ENCODE results near the gene TARDBP.
"Not testable (repeated sequence)": the region's sequence is repeated elsewhere in the genome, so short reads cannot be mapped to it uniquely, and the experiment has no call there.

Gene TARDBP

DNA sequence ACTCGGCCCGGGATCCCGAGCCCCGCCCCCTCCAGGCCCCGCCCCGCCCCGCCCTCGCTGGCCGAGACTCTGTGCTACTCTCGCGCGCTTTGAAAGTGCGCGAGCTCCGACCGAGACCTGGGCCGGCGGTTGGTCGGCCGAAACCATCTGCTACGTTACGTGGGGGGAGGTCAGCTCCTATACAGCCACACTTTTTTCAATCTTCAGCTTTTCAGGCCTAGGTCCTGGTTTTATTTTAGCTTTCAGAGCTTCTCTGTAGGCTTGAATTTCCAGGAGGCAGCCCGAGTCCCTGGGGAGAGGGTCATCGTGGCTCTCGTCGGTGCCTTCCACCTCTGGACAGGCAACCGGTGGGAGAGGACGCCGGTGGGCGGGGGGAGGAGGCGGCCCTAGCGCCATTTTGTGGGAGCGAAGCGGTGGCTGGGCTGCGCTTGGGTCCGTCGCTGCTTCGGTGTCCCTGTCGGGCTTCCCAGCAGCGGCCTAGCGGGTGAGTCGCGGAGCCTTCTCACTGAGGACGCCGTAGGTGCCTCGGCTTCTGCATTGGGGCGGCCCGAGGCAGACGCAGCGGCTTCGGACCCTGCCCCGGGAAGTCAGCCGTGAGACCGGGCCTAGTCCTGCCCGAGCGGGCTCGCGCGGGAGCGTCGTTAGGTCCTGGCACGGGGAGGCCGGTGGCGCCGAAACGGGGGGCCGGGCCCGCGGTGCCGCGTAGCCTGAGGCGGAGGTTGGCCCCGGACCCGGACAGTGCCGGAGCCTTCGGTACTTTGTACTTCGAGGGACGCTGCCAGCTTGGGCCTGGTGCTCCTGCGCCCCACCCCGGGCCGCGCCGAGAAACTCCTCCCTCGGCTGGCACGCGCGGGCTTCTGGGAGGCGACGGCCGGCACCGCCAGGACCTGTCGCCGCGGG, at the start of gene TARDBP:
Gene TARDBP, plus strand, starts transcription at position 395 of the 900 bp plus-strand sequence. CDS start 1,074 bp downstream, outside the sequence.
- DNase-seq, result peak; percentile 83 to 85

DNA sequence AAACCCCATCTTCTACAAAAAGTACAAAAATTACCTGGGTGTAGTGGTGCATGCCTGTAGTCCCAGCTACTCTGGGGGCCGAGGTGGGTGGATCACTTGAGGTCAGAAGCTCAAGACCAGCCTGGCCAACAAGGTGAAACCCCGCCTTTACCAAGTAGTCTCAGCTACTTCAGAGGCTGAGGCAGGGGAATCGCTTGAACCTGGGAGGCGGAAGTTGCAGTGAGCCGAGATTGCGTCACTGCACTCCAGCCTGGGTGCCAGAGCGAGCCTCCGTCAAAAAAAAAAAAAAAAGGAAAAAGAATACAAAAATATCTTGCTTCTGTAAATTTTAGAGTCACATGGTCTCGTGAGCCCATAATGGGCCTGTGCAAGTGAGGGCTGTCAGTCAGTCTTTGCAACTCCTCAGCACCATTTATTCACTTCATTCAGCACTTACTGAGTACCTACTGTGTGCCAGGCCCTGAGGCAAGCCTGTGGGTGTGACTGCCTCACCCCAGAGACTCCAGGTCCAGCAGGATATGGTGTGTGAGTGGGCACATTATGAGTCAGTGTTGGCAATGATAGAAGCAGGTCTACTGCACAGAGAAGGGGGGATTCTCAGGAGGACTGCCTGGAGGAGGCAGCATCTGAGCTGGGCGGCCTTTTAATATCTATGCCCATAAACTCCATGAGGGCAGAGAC, 46.8 kb upstream of the TARDBP start:
- DNase-seq, result no peak

DNA sequence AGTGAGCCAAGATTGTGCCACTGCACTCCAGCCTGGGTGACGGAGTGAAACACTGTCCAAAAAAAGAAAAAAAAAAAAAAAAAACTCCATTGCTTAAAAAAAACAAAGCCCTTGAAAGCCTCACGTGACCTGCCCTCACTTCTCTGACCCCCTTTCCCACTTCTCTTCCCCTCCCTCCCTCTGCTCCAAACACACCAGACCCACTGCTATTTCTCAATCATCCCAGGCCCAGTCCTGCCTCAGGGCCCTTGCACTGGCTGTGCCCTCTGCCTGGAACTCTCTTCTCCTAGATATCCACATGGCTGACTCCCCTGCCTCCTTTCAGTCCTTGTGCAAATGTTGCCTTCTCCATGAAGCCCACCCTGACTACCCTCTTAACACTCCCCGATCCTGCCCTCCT, 45.4 kb upstream of the TARDBP start:
- no peak for DNase-seq

DNA sequence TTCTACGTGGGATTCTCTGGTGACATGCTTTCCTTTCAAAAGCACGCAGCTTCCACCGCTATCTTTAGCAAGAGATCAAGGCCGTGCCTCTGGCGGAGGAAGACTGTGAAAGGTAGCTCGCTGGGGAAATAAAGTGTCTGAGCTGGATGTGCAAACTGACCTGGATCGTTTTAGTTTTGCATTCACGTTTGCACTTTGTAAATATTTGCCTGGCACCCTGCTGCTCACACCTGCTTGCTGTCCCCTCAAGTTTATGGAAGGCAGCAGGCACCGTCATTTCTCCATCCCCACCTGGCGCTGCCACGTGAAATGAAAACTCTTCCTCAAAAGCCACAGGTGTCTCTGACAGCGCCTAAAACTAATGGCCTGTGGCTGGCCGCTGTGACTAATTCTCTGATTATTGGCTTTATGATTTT, 44.0 kb upstream of the TARDBP start:
- no peak for DNase-seq

DNA sequence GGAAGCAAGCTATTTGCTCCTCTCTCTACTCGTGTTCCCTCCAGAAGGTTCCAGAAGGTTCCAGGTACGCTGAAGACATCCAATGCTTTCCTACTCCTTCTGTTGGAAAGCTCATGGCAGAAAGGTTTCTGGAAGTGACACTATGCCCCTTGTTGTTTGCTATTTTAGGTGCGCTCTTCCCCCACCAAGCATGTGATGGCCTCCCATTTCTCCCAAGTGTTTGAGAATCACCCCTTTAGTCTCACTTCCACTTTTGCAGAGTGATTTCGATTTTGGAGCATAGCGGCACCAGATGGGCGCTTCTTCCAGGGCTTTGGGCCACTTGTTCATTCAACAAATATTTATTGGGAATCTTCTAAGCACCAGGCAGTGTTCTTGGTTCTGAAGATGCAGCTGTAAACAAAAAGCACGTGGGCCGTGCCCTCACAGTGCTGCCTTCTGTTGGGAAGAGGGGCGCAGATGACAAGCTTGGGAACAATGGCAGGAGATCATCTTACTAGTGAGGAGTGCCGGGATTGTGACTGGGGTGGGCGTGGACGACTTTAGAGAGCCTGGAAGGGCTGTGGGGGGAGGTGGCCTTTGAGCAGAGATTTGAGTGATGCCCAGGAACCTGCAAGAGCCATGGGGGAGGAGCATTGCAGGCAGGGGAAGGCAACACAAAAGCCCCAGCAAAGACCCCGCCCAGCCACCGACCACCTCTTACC, 43.0 kb upstream of the TARDBP start:
- DNase-seq, result no peak

DNA sequence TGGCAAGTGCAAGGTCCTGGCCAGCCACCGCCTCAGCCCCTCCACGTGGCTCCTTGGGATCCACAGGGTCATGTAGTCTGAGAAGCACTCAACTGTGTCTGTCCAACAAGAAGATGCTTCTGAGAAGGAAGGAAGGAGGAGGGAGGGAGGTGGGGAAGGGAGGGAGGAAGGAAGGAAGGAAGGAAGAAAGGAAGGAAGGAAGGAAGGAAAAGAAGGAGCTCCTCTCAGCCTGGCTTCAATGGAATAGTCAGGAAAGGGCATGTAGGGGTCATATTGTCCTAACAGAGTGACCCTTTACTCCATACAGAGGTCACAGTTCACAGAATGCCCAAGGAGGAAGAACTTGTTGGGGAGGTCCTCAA, 42.5 kb upstream of the TARDBP start:
- no peak for DNase-seq

DNA sequence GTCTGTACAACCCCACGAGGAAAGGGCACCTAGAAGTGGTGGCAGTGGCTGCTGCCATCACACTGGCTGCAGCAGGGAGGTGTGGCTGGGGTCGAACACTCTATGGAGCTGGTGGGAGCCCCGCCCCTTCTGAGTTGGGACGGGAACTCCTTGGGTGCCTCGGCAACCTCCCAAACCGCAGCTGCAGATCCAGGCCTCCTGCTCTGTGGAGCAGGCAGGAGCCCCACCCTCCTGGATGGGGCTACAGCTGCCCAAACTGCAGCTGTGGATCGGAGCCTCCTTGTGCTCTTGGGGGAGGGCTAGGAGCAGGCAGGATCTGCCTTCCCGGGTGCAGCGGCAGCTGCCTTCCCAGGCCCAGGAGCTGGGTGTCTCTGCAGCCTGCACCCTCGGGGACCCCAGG, 38.9 kb upstream of the TARDBP start:
- no peak for DNase-seq

DNA sequence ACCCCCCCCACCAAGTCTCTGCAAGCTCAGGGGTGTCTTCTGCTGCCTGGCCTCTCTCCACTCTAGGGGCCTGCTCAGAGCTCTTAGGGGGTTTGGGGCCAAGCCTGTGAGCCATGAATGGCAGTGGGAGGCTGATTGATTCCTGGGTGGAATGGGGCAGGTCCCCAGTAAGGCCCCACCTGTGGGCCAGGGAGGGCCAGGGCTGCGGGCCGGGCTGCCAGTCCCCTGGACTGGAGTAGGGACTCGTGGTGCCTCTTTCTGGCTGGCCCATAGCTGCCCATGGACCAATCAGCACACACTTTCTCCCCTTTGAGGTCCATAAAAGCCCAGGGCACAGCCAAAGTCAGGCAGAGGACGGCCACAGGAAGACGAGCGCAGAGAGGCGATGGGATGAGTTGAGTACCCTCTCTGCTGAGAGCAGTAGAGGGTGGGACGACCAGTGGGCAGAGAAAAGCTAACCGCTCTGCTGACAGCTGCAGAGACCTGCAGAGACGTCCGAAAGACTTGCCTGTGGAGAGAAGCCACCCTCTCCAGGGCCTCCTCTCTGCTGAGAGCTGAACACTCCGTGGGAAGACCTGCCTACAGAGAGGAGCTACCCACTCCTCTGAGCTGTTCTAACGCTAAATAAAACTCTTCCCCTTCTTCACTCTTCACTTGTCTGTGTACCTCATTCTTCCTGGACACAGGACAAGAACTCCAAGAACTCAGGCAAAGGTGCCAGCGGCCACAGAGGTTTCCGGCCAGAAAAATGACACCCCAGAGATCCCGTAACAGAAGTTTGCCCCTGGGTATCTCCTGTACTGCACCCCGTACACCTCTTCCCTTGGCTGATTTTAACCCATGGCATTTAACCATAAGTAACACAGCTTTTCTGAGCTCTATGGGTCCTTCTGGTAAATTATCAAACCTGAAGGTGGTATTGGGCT, 38.2 kb upstream of the TARDBP start:
- no peak for DNase-seq

DNA sequence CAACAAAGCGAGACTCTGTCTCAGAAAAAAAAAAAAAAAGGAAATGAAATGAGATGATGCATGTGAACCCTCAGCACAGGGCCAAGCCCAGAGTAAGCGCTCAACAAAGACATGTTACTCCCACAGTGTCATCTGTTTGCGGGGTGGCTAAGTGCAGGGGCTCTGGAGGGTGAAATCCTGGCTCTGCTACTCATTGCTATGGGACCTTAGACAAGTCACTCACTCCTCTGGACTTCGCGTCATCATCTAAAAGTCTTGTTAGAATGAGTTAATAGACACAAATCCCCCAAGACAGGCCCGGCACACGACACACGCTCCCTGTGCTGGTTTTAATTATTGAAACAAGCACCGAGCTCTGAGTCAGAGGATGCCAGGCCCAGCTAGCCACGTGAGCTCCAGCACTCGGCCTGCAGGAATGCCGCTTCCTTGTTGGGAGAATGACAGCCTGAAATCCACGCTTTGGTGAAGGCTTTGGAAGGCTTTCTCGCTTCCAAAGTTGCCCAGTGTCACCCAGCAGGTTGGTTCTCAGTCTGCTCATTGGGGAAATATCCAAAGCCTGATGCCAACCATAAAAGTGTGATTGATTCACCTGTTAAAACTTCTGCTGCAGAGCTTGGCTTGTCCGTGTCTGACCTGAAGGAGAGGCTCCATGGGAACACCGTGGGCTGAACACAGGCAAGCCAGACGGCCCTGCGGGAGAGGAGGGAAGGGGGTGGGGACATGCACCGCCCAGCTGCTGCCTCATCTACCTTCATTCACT, 36.7 kb upstream of the TARDBP start:
- no peak for DNase-seq

DNA sequence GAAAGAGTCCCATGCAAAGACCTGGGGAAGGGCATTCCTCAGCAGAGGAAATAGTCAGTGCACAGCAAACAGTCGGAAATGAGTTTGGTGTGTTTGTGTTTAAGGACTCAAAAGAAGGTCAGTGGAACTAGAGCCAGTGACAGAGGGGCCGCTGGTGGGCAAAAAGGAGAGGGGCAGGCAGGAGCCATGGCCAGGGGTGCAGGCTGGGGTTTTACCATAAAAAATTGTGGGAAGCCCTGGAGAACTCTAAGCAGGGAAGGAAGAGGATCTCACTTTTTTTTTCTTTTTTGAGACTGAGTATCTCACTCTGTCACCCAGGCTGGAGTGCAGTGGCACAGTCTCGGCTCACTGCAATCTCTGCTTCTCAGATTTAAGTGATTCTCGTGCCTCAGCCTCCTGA, 33.7 kb upstream of the TARDBP start:
- no peak for DNase-seq

DNA sequence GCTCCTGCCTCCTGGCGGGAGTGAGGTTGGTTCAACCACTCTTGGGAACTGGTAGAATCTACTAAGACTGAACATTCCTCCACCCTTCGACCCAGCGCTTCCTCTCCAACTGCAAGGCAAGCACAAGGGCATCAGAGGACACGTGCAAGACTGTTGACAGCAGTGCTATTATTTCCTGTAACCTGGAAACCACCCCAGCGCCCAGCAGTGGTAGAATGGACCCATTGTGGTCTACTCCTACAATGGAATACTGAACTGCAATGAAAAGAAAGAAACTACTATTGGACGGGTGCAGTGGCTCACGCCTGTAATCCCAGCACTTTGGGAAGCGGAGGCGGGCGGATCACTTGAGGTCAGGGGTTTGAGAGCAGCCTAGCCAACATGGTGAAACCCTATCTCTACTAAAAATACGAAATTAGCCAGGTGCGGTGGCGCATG, 33.0 kb upstream of the TARDBP start:
- no peak for DNase-seq

DNA sequence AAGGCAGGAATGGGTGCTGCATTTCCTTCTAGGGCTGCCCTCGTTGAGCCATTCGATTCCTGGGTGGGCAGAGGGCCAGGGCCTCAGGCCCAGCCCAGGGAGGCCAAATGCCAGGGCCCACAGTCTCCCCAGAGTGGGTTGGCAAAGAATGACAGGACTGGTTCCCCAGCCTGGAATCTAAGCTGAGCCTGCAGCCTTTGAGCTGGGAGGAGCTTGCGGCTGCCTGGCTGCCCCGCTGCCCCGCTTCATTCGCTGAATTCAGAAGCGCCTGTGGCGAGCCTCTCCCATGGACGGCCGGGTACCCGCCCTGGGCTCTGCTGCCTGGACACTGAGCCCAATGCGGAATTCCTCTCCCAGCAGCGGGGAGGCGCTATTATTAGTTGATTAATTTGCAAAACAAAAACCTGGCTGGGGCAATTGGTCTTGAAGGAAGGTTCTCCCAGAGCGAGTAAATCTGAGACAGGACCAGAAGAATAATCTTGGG, 32.3 kb upstream of the TARDBP start:
- DNase-seq, result no peak

DNA sequence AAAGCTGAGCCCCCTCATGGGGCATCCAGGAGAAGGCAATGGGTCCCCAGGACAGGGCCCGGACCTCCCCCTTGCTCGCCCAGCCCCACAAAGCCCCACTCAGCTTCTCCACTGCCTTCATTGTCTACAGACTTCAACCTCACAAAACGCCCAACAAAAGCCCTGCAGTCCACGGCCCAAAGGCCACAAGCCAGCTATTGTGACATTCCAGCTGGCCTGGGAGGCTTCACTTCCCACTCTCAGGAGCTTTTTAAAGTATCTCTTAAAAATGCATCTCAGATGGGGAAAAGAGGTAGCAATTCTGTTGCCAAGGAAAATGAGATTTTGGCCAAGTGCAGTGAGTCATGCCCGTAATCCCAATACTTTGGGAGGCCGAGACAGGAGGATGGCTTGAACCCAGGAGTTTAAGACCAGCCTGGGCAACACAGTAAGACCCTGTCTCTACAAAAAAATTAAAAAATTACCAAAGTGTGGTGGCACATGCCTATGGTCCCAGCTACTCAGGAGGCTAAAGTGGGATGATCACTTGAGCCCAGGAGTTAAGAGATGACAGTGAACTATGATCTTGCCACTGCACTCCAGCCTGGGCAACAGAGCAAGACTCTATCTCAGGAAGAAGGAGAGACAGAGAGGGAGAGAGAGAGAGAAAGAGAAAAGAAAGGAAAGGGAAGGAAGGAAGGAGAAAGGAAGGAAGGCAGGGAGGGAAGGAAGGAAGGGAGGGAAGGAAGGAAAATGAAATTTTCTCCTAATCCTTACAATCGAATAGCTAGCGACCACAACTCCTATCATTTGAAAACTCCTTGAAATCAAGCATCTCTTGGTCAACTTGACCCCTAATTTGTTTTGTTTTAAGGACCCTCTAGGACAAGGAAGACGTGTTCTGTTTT, 31.4 kb upstream of the TARDBP start:
- DNase-seq, result no peak

DNA sequence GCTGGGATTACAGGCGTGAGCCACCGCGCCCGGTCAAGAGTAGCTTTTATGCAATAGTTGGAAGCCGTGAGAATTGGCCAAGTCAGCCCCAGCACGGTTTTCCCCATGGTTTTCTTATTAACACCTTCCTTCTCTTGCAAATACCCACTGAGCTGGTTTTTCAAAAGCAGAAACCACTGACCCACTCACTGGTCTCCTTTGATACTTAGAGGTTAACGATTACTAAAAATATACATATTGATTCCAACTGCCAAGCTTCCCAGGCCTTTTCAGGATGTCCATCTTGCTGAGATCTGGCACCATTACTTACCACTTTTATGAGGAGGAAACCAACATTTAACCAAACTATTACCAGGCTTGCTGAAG, 25.9 kb upstream of the TARDBP start:
- DNase-seq, result no peak

DNA sequence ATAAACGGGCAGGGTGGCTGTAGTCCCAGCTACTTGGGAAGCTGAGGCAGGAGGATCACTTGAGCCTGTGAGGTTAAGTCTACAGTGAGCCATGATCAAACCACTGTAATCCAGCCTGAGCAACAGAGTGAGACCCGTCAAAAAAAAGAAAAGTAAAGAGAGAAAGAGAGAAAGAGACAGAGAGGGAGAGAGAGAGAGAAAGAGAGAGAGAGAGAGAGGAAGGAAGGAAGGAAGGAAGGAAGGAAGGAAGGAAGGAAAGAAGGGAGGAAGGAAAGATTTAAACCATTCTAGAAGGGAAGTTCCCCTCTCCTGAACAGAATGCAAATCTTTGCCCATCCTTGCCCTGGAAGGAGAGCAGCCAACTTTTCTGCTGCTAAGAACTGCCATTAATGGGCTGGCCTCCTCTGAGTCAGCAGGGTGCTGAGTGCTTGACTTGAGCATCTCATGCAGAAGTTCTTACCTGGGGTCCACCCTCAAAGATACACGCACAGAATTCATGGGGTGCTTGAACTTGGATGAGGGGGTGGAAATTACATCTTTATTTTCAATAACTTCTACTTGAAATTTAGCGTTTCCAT, 24.5 kb upstream of the TARDBP start:
- DNase-seq, result no peak

DNA sequence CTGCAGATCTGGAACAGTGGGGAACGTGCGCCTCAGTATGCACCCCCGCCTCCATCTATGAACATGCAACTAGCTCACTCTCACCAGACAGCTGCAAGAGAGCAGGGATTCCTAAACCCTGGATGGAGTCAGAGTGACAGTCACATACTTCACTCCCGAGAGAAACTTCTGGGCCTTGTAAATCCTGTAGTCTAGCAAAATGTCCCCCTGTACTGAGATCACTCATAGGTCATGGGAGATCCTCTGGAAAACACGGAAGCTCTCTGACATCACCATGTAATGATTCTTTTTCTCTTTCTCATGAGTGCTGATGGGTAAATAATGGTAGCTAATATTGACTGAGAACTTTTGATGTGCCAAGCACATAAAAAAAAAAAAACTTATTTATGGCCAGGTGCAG, 23.4 kb upstream of the TARDBP start:
- no peak for DNase-seq

DNA sequence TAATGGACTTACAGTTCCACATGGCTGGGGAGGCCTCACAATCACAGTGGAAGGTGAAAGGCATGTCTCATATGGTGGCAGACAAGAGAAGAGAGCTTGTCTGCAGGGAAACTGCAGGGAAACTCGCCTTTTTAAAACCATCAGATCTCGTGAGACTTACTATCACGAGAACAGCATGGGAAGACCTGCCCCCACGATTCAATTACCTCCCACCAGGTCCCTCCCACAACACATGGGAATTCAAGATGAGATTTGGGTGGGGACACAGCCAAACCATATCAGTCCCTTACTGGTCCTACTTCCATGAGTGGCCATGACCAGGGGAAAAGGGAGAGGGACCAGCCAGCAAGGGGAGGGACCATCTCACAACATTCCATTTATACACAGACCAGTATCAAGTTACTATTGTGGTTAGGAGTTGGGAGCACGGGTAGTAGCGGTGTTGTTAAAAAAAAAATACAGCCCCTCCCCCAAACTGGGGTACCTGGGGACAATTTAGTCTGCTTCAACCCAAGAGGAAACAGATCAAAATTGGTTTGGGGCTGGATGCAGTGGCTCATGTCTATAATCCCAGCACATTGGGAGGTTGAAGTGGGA, 22.4 kb upstream of the TARDBP start:
- DNase-seq, result not testable (repeated sequence)

DNA sequence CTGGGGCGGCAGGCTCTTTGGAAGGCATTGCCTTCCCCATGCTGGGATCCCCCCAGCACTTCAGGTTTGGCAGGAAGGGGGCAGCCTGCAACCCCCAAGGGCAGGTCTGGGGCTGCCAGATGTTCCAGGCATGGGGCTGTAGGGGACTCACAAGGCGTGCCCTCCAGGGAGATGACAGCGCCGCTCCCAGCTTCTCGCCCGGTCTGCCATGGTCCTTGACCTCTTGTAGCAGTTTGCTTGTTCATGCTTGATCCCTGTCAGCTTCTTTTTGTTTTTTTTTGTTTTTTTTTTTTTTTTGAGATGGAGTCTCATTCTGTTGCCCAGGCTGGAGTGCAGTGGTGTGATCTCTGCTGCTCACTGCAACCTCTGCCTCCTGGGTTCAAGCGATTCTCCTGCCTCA, 21.6 kb upstream of the TARDBP start:
- DNase-seq, result no peak

DNA sequence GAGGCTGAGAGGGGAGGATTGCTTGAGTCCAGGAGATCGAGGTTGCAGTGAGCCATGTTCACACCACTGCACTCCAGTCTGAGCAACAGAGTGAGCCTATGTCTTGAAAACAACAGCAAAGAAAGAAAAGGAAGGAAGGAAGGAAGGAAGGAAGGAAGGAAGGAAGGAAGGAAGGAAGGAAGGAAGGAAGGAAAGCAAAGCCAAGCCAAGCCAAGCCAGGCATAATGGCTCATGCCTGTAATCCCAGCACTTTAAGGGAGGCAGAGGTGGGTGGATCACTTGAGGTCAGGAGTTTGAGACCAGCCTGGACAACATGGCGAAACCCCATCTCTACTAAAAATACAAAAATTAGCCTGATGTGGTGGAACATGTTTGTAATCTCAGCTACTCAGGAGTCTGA, 20.4 kb upstream of the TARDBP start:
- DNase-seq, result not testable (repeated sequence)

DNA sequence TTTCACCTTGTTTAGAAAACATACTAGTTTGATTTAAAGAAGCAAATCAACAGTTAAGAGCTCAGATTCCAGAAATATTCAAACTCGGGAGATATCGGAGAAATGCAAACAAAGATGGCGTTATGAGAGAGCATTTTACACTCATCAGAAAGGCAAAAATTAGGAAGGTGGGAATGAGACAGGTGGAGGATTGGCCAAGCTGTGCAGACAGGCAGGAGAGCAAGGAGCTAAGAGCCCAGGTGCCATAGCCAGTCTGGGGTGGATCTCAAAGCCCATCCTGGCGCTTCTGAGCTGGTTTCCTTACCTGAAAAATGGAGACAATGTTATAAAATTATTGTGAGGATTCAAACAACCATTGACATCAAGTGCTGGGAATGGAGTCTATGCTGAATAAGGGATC, 19.6 kb upstream of the TARDBP start:
- no peak for DNase-seq

Measured in stimulated activated CD4-positive, alpha-beta T cell treated with anti-CD3 and anti-CD28 coated beads, Interleukin-2, amount 100 ng/mL, for 48 hours (primary cell).